ENCODE results near the gene LIPM. TPM values are rescaled to one million over a fixed set of nuclear protein-coding genes. Genes with fewer than 3 reads are reported as not detected.
A peak's percentile ranks its signal among the peaks of the same experiment; 100 is the strongest.

The LIPM gene
- total RNA-seq: not detected

GRCh38 chr10:88802523-88803285 is at the start of gene LIPM:
Gene LIPM, plus strand, starts transcription at chr10:88802730. Its CDS starts 167 bp downstream, at chr10:88802897.
- peaks cover 8% of the 10 kb centered on the region for H3K27me3 Mint-ChIP-seq (ENCODE audit: low read depth)
- no peak for DNase-seq
- intact Hi-C loops (cut with micrococcal nuclease): no loop called here
- H3K9me3 Mint-ChIP-seq: no peaks in the 10 kb centered on the region
- no peak within 1 kb of the TSS for H3K4me3 Mint-ChIP-seq
- no peaks in the 10 kb centered on the region for H3K36me3 Mint-ChIP-seq (ENCODE audit: low read depth)
- peaks cover 7% of the 10 kb centered on the region for H3K4me1 Mint-ChIP-seq (ENCODE audit: low read depth)
- CTCF ChIA-PET: interaction anchor here (0.7 to 1.0 kb wide), 2 partner anchors 20 to 116 kb away, joined by 3 to 4 read pairs; no protein-coding TSS in a partner anchor
- H3K27ac Mint-ChIP-seq: no peak within 1 kb of the TSS

- no peak overlapping the region for H3K27ac Mint-ChIP-seq
- H3K27me3 Mint-ChIP-seq (ENCODE audit: low read depth): peaks cover 6% of the 10 kb centered on the region
- no peaks in the 10 kb centered on the region for H3K36me3 Mint-ChIP-seq (ENCODE audit: low read depth)
- H3K4me1 Mint-ChIP-seq (ENCODE audit: low read depth): peaks cover 6% of the 10 kb centered on the region
- DNase-seq: no peak
- H3K9me3 Mint-ChIP-seq: no peaks in the 10 kb centered on the region
- intact Hi-C loops (cut with micrococcal nuclease): loop anchor here (10.0 kb wide), 1 partner anchor 689 kb away; no protein-coding TSS in a partner anchor
- CTCF ChIA-PET: no interaction called here
- no peak overlapping the region for H3K4me3 Mint-ChIP-seq
These were observed 48.2 kb upstream of the LIPM start for GRCh38 chr10:88754287-88754686.

GRCh38 chr10:88755753-88756152 is 46.8 kb upstream of the LIPM start:
- CTCF ChIA-PET: interaction anchor here (0.9 kb wide), 1 partner anchor 48 kb away, joined by 4 read pairs; no protein-coding TSS in a partner anchor

GRCh38 chr10:88756660-88757059 is 45.9 kb upstream of the LIPM start:
- Mint-ChIP-seq H3K27me3 (ENCODE audit: low read depth) (peaks cover 7% of the 10 kb centered on the region), H3K4me1 (ENCODE audit: low read depth) (peaks cover 10% of the 10 kb centered on the region), H3K36me3 (ENCODE audit: low read depth) (no peaks in the 10 kb centered on the region), H3K27ac (no peak overlapping the region), H3K4me3 (no peak overlapping the region), H3K9me3 (no peaks in the 10 kb centered on the region)
- no peak for DNase-seq
- intact Hi-C loops (cut with micrococcal nuclease): loop anchor here (1.0 to 10.0 kb wide), 2 partner anchors 49 to 692 kb away; no protein-coding TSS in a partner anchor
- CTCF ChIA-PET: interaction anchor here (0.9 kb wide), 1 partner anchor 70 kb away, joined by 3 read pairs; no protein-coding TSS in a partner anchor

More at GRCh38 chr10:88755753-88756152, 46.8 kb upstream of the LIPM start:
- H3K27ac Mint-ChIP-seq: no peak overlapping the region
- H3K4me3 Mint-ChIP-seq: no peak overlapping the region
- peaks cover 6% of the 10 kb centered on the region for H3K27me3 Mint-ChIP-seq (ENCODE audit: low read depth)
- intact Hi-C loops (cut with micrococcal nuclease): loop anchor here (1.0 to 10.0 kb wide), 6 partner anchors 38 to 691 kb away; no protein-coding TSS in a partner anchor
- no peaks in the 10 kb centered on the region for H3K36me3 Mint-ChIP-seq (ENCODE audit: low read depth)
- H3K4me1 Mint-ChIP-seq (ENCODE audit: low read depth): peaks cover 10% of the 10 kb centered on the region
- DNase-seq: peak; percentile 51
- H3K9me3 Mint-ChIP-seq: no peaks in the 10 kb centered on the region

- H3K27me3 Mint-ChIP-seq (ENCODE audit: low read depth): peaks cover 5% of the 10 kb centered on the region
- H3K27ac Mint-ChIP-seq: no peak within 1 kb of the TSS
- intact Hi-C loops (cut with micrococcal nuclease): loop anchor here (10.0 kb wide), 1 partner anchor 695 kb away; no protein-coding TSS in a partner anchor
- no peaks in the 10 kb centered on the region for H3K36me3 Mint-ChIP-seq (ENCODE audit: low read depth)
- no peaks in the 10 kb centered on the region for H3K9me3 Mint-ChIP-seq
- peaks cover 13% of the 10 kb centered on the region for H3K4me1 Mint-ChIP-seq (ENCODE audit: low read depth)
- CTCF ChIA-PET: no interaction called here
- no peak within 1 kb of the TSS for H3K4me3 Mint-ChIP-seq
- no peak for DNase-seq
These were observed 43.0 kb upstream of the LIPM start, which contains the start of gene LIPN for GRCh38 chr10:88759366-88760101. Gene LIPN, plus strand, starts transcription at chr10:88760020. Its CDS starts 1,386 bp downstream, at chr10:88761406.

GRCh38 chr10:88762906-88763305 is 39.6 kb upstream of the LIPM start:
- Mint-ChIP-seq H3K36me3 (ENCODE audit: low read depth) (no peaks in the 10 kb centered on the region), H3K4me3 (no peak overlapping the region), H3K27ac (no peak overlapping the region), H3K9me3 (no peaks in the 10 kb centered on the region), H3K27me3 (ENCODE audit: low read depth) (peaks cover 1% of the 10 kb centered on the region), H3K4me1 (ENCODE audit: low read depth) (peaks cover 6% of the 10 kb centered on the region)
- intact Hi-C loops (cut with micrococcal nuclease): no loop called here
- CTCF ChIA-PET: no interaction called here
- DNase-seq: no peak

- Mint-ChIP-seq H3K27ac (no peak overlapping the region), H3K36me3 (ENCODE audit: low read depth) (no peaks in the 10 kb centered on the region), H3K4me3 (no peak overlapping the region), H3K9me3 (no peaks in the 10 kb centered on the region), H3K27me3 (ENCODE audit: low read depth) (peaks cover 1% of the 10 kb centered on the region), H3K4me1 (ENCODE audit: low read depth) (peaks cover 6% of the 10 kb centered on the region)
- DNase-seq: no peak
- CTCF ChIA-PET: interaction anchor here (0.9 to 2.0 kb wide), 3 partner anchors 14 to 76 kb away, joined by 3 to 6 read pairs (median 4); no protein-coding TSS in a partner anchor
- intact Hi-C loops (cut with micrococcal nuclease): no loop called here
These were observed 39.1 kb upstream of the LIPM start for GRCh38 chr10:88763441-88763840.

GRCh38 chr10:88764110-88764509 is 38.4 kb upstream of the LIPM start:
- Mint-ChIP-seq H3K4me1 (ENCODE audit: low read depth) (peaks cover 6% of the 10 kb centered on the region), H3K9me3 (no peaks in the 10 kb centered on the region), H3K4me3 (no peak overlapping the region), H3K27ac (no peak overlapping the region), H3K36me3 (ENCODE audit: low read depth) (no peaks in the 10 kb centered on the region), H3K27me3 (ENCODE audit: low read depth) (peaks cover 1% of the 10 kb centered on the region)
- intact Hi-C loops (cut with micrococcal nuclease): no loop called here
- CTCF ChIA-PET: interaction anchor here (0.7 to 2.0 kb wide), 4 partner anchors 13 to 167 kb away, joined by 3 to 7 read pairs (median 5); no protein-coding TSS in a partner anchor
- DNase-seq: no peak

- intact Hi-C loops (cut with micrococcal nuclease): no loop called here
- no peak overlapping the region for H3K4me3 Mint-ChIP-seq
- no peak for DNase-seq
- H3K27ac Mint-ChIP-seq: no peak overlapping the region
- CTCF ChIA-PET: no interaction called here
- no peaks in the 10 kb centered on the region for H3K9me3 Mint-ChIP-seq
- peaks cover 1% of the 10 kb centered on the region for H3K27me3 Mint-ChIP-seq (ENCODE audit: low read depth)
- peaks cover 2% of the 10 kb centered on the region for H3K4me1 Mint-ChIP-seq (ENCODE audit: low read depth)
- no peaks in the 10 kb centered on the region for H3K36me3 Mint-ChIP-seq (ENCODE audit: low read depth)
These were observed 36.7 kb upstream of the LIPM start for GRCh38 chr10:88765816-88766215.

- intact Hi-C loops (cut with micrococcal nuclease): no loop called here
- CTCF ChIA-PET: no interaction called here
- Mint-ChIP-seq H3K36me3 (ENCODE audit: low read depth) (peaks cover 2% of the 10 kb centered on the region), H3K4me3 (no peak overlapping the region), H3K4me1 (ENCODE audit: low read depth) (no peaks in the 10 kb centered on the region), H3K27me3 (ENCODE audit: low read depth) (peaks cover 6% of the 10 kb centered on the region), H3K9me3 (peaks cover 2% of the 10 kb centered on the region), H3K27ac (no peak overlapping the region)
- no peak for DNase-seq
These were observed 33.1 kb upstream of the LIPM start for GRCh38 chr10:88769384-88769783.

- intact Hi-C loops (cut with micrococcal nuclease): no loop called here
- Mint-ChIP-seq H3K4me3 (no peak overlapping the region), H3K27me3 (ENCODE audit: low read depth) (peaks cover 7% of the 10 kb centered on the region), H3K9me3 (no peaks in the 10 kb centered on the region), H3K4me1 (ENCODE audit: low read depth) (no peaks in the 10 kb centered on the region), H3K27ac (no peak overlapping the region), H3K36me3 (ENCODE audit: low read depth) (no peaks in the 10 kb centered on the region)
- CTCF ChIA-PET: no interaction called here
- no peak for DNase-seq
These were observed 21.3 kb upstream of the LIPM start for GRCh38 chr10:88781206-88781605.

GRCh38 chr10:88782222-88782621 is 20.3 kb upstream of the LIPM start:
- H3K36me3 Mint-ChIP-seq (ENCODE audit: low read depth): no peaks in the 10 kb centered on the region

More at GRCh38 chr10:88782222-88782621, 20.3 kb upstream of the LIPM start:
- Mint-ChIP-seq H3K27ac (no peak overlapping the region), H3K27me3 (ENCODE audit: low read depth) (peaks cover 12% of the 10 kb centered on the region), H3K4me1 (ENCODE audit: low read depth) (no peaks in the 10 kb centered on the region), H3K9me3 (no peaks in the 10 kb centered on the region), H3K4me3 (no peak overlapping the region)
- CTCF ChIA-PET: interaction anchor here (0.6 kb wide), 1 partner anchor 149 kb away, joined by 3 read pairs; no protein-coding TSS in a partner anchor
- intact Hi-C loops (cut with micrococcal nuclease): no loop called here
- DNase-seq: no peak
